Adrenal gland (tissue), 12 donors: ENCODE data around the gene PBX3. TPM values are rescaled to one million over a fixed set of nuclear protein-coding genes. Genes with fewer than 3 reads are reported as not detected.

Experiments
- DNase-seq, 7 donors: peaks; one replicate each; pipeline ENCODE4 v3.0.0-alpha.2; 2019 to 2020
- H3K27ac ChIP-seq, 5 donors: fragments of 200-600 bp; sonication (generic) in 4 of 5; 1 replicate in 3 of 5; 2 replicates in 2 of 5; pipeline versions ENCODE4 v1.5.1 to v1.8.0; 2016 to 2020; ENCODE audit warnings: mild to moderate bottlenecking in 1 of 5
- H3K27me3 ChIP-seq: fragments of 200-600 bp; 2 replicates; pipeline ENCODE4 v1.8.0; 2021
- H3K36me3 ChIP-seq, 2 donors: fragments of 200-600 bp; replicated peaks in 1 of 2; 1 replicate in 1 of 2; 2 replicates in 1 of 2; pipeline versions ENCODE4 v1.5.1 to v1.8.0; 2018 to 2022
- H3K4me1 ChIP-seq, 2 donors: fragments of 200-600 bp; replicated peaks in 1 of 2; 1 replicate in 1 of 2; 2 replicates in 1 of 2; pipeline versions ENCODE4 v1.5.1 to v1.8.0; 2018 to 2021
- H3K4me3 ChIP-seq, 4 donors: fragments of 200-600 bp; sonication (generic) in 3 of 4; one replicate each; pipeline ENCODE4 v1.5.1; 2016 to 2018
- H3K9me3 ChIP-seq, 3 donors: fragments of 200-600 bp; sonication (generic) in 1 of 3; replicated peaks in 1 of 3; 1 replicate in 2 of 3; 2 replicates in 1 of 3; pipeline versions ENCODE4 v1.5.1 to v1.8.0; 2016 to 2021
- CTCF ChIP-seq, 6 experiments: fragments of 450-650 bp in 4 of 6; fragments of 200-600 bp in 2 of 6; sonication (generic) in 1 of 6; IDR thresholded peaks; 1 replicate in 5 of 6; 2 replicates in 1 of 6; pipeline versions ENCODE4 v1.5.1 to v1.8.0; 2016 to 2021; ENCODE audit warnings: antibody characterized with exemption in 6 of 6, mild to moderate bottlenecking in 2 of 6, moderate library complexity in 1 of 6
- POLR2A ChIP-seq, 2 donors: fragments of 450-650 bp; IDR thresholded peaks; one replicate each; pipeline ENCODE4 v1.6.1; 2017; ENCODE audit warnings: antibody characterized with exemption in 2 of 2, mild to moderate bottlenecking in 2 of 2, moderate library complexity in 1 of 2
- WGBS, 4 donors: extraction: QIAGEN DNeasy Blood & Tissue Kit in 2 of 4; methylation state at CpG; one replicate each; pipeline versions ENCODE4 v1.1.5 to v1.1.7; 2013 to 2017; 5-methylcytosine and 5-hydroxymethylcytosine counted together
- intact Hi-C, 2 donors: fragments of 100-400 bp; cut with DNase I; formaldehyde crosslinking; loops; one replicate each; pipeline versions ENCODE4 v1.14.1 to v1.15.0; 2022 to 2023
- polyA plus RNA-seq, 3 donors: library from polyadenylated mRNA; stranded (reverse); fragments of 200-250 nt in 2 of 3; fragments of 350-450 nt in 1 of 3; fragmentation: Illumina TruSeq in 1 of 3; extraction: RNeasy Lipid Tissue Mini Kit (QIAGEN cat#74804) in 1 of 3; gene quantifications; one replicate each; pipeline ENCODE4 v1.2.3, GENCODE V29; 2013 to 2014
- total RNA-seq, 9 donors: library from RNA; depleted of rRNA in 4 of 9; stranded (reverse); fragments of >200 nt in 4 of 9; fragments of 120-200 nt in 1 of 9; fragmentation: NEBNext Ultra II Directional in 1 of 9; extraction: Animal tissue kit (Norgen Biotek cat#: 25700) in 1 of 9; gene quantifications; one replicate each; pipeline versions ENCODE4 v1.1.0 to v1.2.4, GENCODE V29; 2013 to 2023
- donor health status: healthy with polysubstance abuse.
- donor health status: Bipolar disorder and iron deficiency.
- donor health status: DM: yes; HTN: yes; CAD: no.
- donor health status: DM: no; HTN: no; CAD: no.
- donor health status: DM: no; HTN: no; CAD: no.
- donor health status: DM: yes; HTN: yes; CAD: no.

PBX3 gene
- total and polyA plus RNA-seq, 12 donors: 18.3 to 231 (median 133) TPM

- 78 to 92% (median 86%) methylated on average over 4 to 5 of the region's 5 CpGs for WGBS, 4 donors
- intact Hi-C loops: no loop called here
- DNase-seq: peak in 1 of 7 donors; percentile 2
These were observed 240.2 kb downstream of the PBX3 start for GRCh38 chr9:125987420-125987819.

GRCh38 chr9:125988479-125989050 lies 241.4 kb downstream of the PBX3 start:
- intact Hi-C loops: no loop called here

More at GRCh38 chr9:125987420-125987819, 240.2 kb downstream of the PBX3 start:
- H3K27ac ChIP-seq: no peak overlapping the region
- no peaks in the 10 kb centered on the region for H3K4me1 ChIP-seq
- H3K4me3 ChIP-seq: no peak overlapping the region
- no peaks in the 10 kb centered on the region for H3K27me3 ChIP-seq
- TF ChIP-seq CTCF (IDR thresholded peaks at IDR 0.05): no peak
- no peak for TF ChIP-seq POLR2A (IDR thresholded peaks at IDR 0.05)
- H3K9me3 ChIP-seq: no peaks in the 10 kb centered on the region
- H3K36me3 ChIP-seq: no peaks in the 10 kb centered on the region

GRCh38 chr9:125989090-125989501 lies 241.9 kb downstream of the PBX3 start:
- peak in 1 of 7 donors; percentile 6 for DNase-seq
- intact Hi-C loops: no loop called here

More at GRCh38 chr9:125988479-125989050, 241.4 kb downstream of the PBX3 start:
- H3K27me3 ChIP-seq: no peaks in the 10 kb centered on the region
- TF ChIP-seq CTCF (IDR thresholded peaks at IDR 0.05) (no peak), POLR2A (IDR thresholded peaks at IDR 0.05) (no peak)
- H3K27ac ChIP-seq: no peak overlapping the region
- no peaks in the 10 kb centered on the region for H3K9me3 ChIP-seq
- peak in 1 of 7 donors; percentile 1 for DNase-seq
- H3K36me3 ChIP-seq: no peaks in the 10 kb centered on the region
- WGBS, 4 donors: 85 to 94% (median 89%) methylated on average over 5 to 9 of the region's 9 CpGs
- no peaks in the 10 kb centered on the region for H3K4me1 ChIP-seq
- H3K4me3 ChIP-seq: no peak overlapping the region

More at GRCh38 chr9:125989090-125989501, 241.9 kb downstream of the PBX3 start:
- 83 to 90% (median 85%) methylated on average over 3 to 8 of the region's 8 CpGs for WGBS, 4 donors
- Histone ChIP-seq H3K36me3 (no peaks in the 10 kb centered on the region), H3K4me1 (no peaks in the 10 kb centered on the region), H3K27me3 (no peaks in the 10 kb centered on the region), H3K27ac (no peak overlapping the region), H3K4me3 (no peak overlapping the region), H3K9me3 (no peaks in the 10 kb centered on the region)
- TF ChIP-seq POLR2A (IDR thresholded peaks at IDR 0.05) (no peak), CTCF (IDR thresholded peaks at IDR 0.05) (no peak)
